A673 (cell line): ENCODE results near the gene AKAP6.

Source experiments
- CTCF ChIP-seq: fragments of 300-800, 200-600 bp; sonication (generic); conservative IDR thresholded peaks from 2 replicates; pipeline ENCODE4 v1.5.1; 2017; ENCODE audit warnings: low read depth, mild to moderate bottlenecking, antibody characterized with exemption, low read length, moderate library complexity, mixed read lengths
- EZH2 ChIP-seq: fragments of 200-600 bp; sonication (generic); IDR thresholded peaks from 2 replicates; pipeline ENCODE4 v1.6.1; 2017; ENCODE audit warnings: borderline replicate concordance, low read depth, mild to moderate bottlenecking, mixed read lengths, antibody characterized with exemption, low read length; ENCODE audit not compliant: poor library complexity, severe bottlenecking

GRCh38 chr14:32621585-32621984, 292.5 kb downstream of the AKAP6 start:
- TF ChIP-seq CTCF (no peak), EZH2 (no peak)
